Hematopoietic multipotent progenitor cell treated with erythropoietin and hydrocortisone succinate and interleukin-3 and kit ligand, for 6 days (in vitro differentiated cells): ENCODE results near the gene RIMS4.

Experiments
- DNase-seq: peaks from one replicate; pipeline ENCODE4 v3.0.0-alpha.2; 2015

The RIMS4 gene

GRCh38 chr20:44736170-44737021, 74.0 kb downstream of the RIMS4 start:
- DNase-seq, result peak; percentile 89

DNA sequence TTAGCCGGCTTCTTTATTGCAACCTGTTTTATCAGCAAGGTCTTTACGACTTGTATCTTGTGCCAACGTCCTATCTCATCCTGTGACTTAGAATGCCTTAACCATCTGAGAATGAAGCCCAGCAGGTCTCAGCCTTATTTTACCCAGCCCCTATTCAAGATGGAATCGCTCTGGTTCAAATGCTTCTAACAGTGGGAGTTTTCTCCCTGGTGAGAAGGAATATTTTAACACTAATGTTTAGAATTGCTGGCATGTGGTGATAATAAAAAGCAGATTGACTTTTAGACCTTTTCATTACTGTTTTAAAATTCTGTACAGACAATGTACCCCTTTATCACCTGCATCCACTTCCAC, 74.6 kb downstream of the RIMS4 start:
- no peak for DNase-seq

DNA sequence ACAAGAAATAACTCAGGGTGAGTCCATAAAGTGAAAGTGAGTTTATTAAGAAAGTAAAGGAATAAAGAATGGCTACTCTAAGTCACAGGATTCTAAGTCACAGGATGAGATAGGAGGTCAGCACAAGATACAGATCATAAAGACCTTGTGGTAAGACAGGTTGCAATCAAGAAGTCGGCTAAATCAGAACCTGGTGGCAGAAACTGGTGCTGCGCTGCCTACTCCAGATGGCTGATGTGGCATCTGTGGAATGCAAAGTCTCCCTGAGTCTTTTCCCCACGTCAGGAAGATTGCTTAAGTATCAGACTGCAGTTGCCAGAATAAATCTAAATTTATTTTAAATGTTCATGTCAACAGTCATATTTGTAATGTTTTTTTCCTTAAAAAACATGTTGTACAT, 75.4 kb downstream of the RIMS4 start:
- no peak for DNase-seq

DNA sequence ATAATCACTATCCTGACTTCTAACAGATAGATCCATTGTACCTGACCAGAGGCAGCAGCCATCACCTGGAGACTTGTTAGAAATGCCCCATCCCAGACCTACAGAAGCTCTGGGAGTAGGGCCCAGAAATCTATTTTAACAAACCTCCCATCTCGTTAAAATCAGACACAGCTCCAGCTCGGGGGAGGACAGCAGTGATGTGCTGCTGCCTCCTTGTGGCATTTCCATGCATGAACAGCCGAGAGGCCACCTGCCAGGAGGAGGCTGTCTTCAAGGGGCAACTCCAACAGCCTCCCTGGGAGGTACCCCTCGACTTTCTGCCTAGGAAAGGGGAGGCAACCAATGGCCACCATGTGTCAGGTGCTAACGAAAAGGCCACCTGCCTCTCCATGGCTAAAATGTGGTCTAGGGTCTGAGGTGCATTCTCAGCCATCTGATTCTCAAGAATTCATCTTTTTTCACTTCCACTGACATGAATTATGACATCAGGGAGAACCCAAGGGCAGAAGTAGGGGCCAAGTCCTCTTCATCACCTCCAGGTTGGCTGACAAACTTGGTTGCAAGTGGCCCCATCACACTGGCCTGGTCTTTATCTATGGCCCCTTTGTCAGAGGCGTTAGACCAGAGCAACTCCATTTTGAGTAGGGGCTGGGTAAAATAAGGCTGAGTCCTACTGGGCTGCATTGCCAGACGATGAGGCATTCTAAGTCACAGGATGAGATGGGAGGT, 76.8 kb downstream of the RIMS4 start:
- peak; percentile 84 for DNase-seq

GRCh38 chr20:44732327-44732726, 78.0 kb downstream of the RIMS4 start:
- no peak for DNase-seq

GRCh38 chr20:44731657-44732056, 78.7 kb downstream of the RIMS4 start:
- no peak for DNase-seq

DNA sequence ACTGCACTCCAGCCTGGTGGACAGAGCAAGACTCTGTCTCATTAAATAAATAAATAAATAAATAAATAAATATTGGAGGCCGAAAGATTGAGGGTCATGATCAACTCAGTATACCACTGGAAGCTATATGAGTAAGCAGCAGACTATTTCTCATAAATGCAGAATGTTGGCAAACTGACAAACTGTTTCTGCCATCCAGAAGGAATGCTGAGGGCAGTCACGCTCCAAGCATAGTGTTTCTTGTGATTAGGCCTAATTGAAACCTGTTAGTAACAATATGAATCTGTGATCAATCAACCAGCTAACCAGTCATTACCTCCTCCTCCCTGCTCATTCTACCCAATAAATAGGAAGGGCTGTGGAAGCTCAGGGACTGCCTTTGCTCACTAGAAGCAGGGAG, 79.9 kb downstream of the RIMS4 start:
- no peak for DNase-seq

DNA sequence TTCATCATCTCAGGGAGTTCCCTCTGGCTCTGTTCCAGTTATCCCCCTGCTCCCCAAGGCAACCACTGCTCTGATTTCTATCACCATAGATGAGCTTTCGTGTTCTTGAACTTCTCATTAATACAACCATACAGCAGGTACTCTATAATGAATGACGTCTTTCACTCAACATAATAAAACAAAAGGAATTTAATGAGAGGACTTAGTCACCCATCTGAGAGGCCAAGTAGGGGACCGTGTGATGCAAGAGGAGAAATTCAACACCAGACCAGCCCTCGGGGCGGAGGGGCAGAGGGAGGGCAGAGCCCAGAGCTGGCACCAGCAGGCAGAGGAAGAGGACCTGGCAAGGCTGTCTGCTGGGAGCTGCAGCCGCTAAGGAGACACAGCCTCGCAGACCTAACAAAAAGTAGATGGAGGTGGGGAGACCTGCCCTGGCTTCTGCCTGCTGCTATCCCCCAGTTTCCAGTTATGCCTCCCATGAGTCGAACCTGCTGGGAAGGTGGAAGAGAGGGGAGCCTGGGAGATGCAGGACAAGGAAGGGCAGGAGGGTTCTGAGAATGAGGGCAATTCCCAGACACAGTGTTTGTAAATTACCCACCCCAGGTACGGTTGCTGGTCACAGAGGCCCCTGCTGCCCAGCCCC, 81.4 kb downstream of the RIMS4 start:
- peak; percentile 34 for DNase-seq

GRCh38 chr20:44727651-44728050, 82.7 kb downstream of the RIMS4 start:
- no peak for DNase-seq

- DNase-seq, result no peak
These were observed 83.3 kb downstream of the RIMS4 start for GRCh38 chr20:44727039-44727438.

GRCh38 chr20:44725837-44726236, 84.5 kb downstream of the RIMS4 start:
- no peak for DNase-seq

GRCh38 chr20:44724423-44725091, 85.8 kb downstream of the RIMS4 start:
- no peak for DNase-seq

DNA sequence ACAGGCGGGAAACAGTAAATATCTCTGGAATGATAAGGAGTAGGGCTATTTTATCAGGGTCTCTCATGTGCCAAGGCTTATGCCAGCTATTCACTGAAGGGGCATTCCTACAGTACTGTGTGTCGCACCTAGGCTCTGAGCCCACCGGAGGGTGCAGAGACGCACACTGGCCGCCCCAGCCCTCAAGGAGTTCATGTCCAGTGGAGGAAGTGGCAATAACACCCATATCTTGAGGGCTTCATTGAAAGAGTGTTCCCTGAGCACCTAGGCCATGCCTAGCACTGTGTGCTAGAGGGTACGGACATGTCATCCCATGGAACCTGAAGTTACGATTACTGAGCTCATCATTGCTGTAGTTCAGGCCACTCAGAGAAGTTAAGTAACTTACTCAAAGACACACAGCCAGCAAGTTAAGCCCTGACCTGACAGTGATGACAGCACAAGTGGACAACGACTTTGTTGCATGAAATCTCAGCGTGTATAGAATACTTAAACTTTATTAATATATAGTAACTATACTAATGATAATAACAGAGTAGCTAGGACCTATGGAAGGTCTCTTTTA, 86.5 kb downstream of the RIMS4 start:
- DNase-seq, result no peak

GRCh38 chr20:44723391-44723790, 87.0 kb downstream of the RIMS4 start:
- no peak for DNase-seq

DNA sequence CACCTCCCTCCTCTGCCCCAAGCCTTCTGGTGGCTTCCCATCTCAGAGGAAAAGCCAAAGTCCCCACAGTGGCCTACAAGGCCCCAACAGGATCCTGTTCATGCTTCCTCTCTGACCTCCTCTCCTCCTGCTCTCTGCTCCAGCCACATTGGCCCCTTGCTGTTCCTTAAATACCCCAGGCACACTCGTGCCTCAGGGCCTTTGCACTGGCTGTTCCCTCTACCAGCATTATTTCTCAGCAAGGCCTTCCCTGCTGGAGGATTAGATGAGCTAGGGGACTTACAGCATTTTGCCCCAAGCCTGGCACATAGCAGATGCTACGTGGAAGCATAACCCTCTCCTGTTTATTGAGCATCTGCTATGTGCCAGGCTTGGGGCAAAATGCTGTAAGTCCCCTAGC, 87.4 kb downstream of the RIMS4 start:
- DNase-seq, result no peak

- DNase-seq, result no peak
These were observed 88.6 kb downstream of the RIMS4 start for GRCh38 chr20:44721785-44722054.

GRCh38 chr20:44720997-44721784, 89.2 kb downstream of the RIMS4 start:
- no peak for DNase-seq

DNA sequence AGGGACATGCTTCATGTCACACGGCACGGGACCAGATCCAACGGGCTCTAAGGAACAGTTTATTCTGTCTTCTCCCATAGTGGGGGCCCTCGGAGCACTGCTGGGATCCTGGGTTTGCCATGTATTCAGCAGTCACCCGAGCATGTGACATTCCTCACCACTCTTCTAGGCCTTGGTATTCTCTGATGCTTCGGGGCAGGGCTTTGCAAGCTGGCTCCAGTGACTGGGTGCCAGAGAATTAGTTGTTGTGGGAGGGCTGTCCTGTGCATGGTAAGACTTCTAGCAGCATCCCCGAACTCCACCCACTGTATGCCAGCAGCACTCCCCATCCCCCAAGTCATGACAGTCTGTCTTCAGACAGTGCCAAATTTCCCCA, 89.7 kb downstream of the RIMS4 start:
- no peak for DNase-seq

DNA sequence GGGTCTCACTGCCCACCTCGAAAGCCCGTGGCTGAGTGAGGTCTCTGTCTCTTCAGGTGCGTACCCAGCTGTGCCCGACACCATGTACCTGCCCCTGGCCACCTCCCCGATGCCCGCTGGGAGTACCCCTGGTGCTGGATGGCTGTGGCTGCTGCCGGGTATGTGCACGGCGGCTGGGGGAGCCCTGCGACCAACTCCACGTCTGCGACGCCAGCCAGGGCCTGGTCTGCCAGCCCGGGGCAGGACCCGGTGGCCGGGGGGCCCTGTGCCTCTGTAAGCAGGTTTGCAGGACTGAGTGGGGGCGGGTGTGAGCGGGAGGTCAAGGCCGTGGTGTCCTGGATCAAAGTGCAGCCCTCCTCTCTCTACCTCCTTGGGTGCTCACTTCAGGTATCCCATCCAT, 90.5 kb downstream of the RIMS4 start:
- no peak for DNase-seq

DNA sequence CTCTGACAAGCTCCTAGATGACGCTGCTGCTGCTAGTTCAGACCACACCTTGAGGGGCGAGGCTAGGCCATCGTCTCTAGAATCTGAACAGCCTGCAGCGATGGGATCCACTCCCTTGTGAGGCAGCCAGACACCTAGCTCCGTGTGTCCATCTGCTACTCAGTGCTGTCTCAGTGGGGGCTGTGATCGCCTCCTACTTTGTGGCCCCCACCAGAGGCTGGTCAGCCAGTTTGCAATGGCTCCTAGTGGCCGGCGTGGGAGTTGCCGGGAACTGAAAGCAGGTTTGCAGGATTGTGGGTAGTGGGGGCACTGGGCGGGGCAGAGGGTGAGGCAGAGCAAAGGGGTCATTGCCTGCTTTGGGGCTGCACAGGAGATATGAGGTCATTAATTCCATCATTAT, 92.4 kb downstream of the RIMS4 start:
- peak; percentile 20 for DNase-seq

- no peak for DNase-seq
These were observed 93.8 kb downstream of the RIMS4 start for GRCh38 chr20:44716309-44717106.
